GM19455 (cell line): ENCODE data around the gene TMEM192.
"Not testable (repeated sequence)": the region's sequence is repeated elsewhere in the genome, so short reads cannot be mapped to it uniquely, and the experiment has no call there.

Source experiments
- ATAC-seq: cut with Tn5 transposase; IDR thresholded peaks from one replicate; pipeline ENCODE4 v1.9.1; 2021; ENCODE audit not compliant: unreplicated experiment

TMEM192 gene

DNA sequence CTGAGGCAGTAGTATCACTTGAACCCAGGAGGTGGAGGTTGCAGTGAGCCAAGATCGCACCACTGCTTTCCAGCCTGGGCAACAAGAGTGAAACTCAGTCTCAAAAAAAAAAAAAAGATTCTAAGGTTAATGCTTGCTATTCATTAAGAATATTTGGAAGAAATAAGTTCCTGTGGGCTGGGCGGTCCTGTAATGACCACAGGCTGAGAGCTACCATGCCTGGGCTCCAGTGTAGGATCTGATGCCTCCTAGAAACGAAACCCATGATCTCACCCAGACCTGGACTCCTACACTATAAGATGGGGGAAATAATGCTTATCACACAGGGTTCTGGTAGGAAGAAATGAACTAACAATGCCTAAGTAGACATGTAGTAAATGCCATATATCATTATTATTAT is 17.8 kb downstream of the TMEM192 start:
- ATAC-seq, result no peak

DNA sequence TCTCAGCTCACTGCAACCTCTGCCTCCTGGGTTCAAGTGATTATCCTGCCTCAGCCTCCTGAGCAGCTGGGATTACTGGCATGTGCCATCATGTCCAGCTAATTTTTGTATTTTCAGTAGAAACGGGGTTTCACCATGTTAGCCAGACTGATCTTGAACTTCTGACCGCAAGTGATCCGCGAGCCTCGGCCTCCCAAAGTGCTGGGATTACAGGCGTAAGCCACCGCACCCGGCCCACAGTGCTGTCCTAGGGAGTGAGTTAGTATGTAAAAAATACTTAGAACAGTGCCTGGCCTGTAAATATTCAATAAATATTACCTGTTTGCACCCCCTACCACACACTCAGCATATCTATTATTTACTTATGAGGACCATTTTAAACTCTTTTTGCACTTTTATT is 20.5 kb downstream of the TMEM192 start:
- not testable (repeated sequence) for ATAC-seq

DNA sequence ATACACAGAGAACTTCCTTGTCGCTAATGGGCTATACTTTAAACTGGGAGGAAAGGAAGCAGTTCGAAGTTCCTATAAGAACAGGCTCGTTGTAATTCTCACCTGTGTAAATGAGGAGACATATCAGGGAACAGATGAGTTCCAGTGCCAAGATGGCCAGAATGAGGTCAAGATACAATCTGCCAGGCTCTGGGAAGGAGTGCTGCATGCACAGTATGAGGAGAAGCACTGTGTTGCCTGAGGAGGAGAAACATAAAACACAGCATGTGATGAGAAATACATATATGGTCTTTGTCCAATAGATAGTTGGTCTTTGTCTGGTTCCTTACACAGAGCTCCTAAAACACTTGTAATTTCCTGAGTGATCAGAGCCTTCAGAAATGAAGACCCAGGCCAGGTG is 24.3 kb downstream of the TMEM192 start:
- ATAC-seq, result no peak

DNA sequence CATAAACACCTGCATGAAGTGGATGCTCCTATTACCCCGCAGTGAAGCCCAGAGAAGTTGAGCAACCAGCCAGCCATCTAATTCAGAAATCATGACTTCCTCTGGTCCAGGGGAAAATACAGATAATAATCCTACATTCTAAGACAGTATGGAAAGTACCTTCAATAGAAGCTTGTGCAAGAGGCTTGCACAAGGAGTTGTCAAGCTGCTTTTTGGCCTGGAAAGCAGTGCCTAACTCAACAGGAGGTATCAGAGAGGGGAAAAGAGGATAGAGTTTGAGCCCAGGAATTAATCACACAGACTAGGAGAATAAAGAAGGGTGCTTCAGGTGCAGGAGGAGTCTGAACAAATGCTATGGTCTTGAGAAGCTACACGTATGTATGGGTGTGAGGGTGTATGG is 26.7 kb downstream of the TMEM192 start:
- no peak for ATAC-seq

DNA sequence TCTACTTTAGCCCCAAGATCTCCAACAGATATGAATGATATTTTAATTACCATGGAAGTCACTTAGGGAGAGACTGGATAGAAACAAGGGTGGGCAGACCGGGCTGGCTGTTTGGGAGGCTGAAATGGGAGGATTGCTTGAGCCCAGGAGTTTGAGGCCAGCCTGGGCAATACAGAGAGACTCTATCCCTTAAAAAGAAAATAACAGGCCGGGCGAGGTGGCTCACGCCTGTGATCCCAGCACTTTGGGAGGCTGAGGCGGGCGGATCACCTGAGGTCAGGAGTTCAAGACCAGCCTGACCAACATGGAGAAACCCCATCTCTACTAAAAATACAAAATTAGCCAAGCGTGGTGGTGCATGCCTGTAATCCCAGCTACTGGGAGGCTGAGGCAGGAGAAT is 27.9 kb downstream of the TMEM192 start:
- not testable (repeated sequence) for ATAC-seq

DNA sequence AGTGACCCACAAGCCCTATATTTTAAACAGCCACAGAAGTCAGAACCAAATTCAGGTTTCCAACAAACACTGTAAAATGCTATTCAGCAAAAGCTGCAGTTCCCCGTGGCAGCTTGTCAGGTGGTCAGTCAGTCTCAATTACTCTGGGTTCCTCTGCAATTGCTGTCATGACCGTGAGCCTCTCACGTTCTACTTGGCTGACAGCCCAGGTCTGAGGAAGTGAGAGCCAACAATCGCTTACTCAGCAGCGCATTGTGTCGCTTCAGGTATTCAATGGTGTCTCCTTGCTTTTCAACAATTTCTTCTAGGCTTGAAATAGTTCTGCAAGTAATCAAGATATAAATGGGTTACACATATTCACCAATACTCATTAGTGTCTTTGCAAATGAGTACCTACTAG is 33.2 kb downstream of the TMEM192 start:
- no peak for ATAC-seq

DNA sequence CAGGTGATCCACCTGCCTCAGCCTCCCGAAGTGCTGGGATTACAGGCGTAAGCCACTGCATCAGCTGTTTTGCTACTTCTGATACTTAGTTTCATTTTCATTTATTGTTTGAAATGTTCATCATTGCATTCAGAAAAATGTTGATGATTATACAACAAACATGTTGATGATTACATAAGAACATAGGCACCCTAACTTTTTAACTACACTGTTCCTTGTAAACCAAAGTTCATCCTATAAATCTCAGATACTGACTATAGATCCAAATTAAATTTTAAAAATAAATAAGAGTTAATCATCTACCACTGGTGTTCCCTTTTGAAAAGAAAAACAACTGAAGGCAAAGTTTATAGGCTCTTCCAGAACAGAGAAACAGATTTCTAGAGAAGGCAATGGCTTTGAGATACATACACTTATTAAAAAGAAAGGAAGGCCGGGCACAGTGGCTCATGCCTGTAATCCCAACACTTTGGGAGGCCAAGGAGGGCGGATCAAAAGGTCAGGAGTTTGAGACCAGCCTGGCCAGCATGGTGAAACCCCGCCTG is 35.6 kb downstream of the TMEM192 start:
- no peak for ATAC-seq

DNA sequence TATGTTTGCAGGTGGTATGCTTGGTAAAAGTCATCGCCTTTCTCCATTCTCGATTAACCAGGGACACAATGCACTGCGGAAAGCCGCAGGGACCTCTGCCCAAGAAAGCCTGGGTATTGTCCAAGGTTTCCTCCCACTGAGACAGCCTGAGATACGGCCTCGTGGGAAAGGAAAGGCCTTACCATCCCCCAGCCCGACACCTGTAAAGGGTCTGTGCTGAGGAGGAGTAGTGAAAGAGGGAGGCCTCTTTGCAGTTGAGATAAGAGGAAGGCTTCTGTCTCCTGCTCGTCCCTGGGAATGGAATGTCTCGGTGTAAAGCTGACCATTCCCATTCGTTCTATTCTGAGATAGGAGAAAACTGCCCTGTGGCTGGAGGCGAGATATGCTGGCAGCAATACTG is 39.3 kb downstream of the TMEM192 start:
- not testable (repeated sequence) for ATAC-seq

DNA sequence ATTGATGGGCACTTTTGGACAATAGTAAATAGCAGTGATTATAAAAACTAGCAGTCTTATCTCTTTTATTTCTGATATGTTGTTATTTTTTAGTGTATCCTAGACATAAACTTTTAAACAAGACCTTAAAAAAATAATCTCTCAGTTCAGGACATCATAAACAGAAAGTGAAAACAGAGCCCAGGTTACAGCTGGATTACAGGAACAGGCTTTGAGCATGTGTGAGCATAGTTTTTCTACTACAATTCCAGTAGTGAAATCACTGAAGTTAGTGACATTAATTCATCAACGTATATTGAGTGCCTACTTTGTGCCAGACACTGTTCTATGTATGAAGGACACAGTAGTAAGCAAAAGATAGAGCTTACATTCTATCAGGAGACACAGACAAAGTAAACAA is 42.1 kb downstream of the TMEM192 start:
- no peak for ATAC-seq

DNA sequence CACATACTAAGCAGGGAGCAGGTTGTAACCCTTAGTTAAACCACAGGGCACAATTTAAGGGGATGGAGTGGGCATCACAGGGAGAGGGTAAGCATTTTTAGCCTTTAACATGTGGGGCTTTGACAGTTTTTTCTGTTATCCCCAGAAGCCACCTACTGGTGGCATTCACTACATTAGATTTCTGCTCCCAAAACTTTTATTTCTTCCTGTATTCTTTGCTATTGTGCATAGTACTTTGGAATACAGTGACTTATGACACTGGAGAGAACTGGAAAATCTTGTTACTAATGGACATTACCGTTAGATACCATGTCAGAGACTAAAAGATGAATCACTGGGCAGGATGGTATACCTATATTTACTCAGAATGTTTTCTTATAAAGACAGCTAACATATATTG is 51.7 kb downstream of the TMEM192 start:
- no peak for ATAC-seq

DNA sequence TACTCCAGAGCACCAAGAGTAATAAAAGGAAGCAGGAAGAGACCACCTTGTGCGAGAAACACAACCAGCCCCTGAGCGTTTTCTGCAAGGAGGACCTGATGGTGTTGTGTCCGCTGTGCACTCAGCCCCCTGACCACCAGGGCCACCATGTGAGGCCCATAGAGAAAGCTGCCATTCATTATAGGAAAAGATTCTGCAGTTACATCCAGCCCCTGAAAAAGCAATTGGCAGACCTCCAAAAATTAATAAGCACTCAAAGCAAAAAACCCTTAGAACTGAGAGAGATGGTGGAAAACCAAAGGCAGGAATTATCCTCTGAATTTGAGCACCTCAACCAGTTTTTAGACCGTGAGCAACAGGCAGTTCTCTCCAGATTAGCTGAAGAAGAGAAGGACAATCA is 53.3 kb downstream of the TMEM192 start:
- ATAC-seq, result no peak

DNA sequence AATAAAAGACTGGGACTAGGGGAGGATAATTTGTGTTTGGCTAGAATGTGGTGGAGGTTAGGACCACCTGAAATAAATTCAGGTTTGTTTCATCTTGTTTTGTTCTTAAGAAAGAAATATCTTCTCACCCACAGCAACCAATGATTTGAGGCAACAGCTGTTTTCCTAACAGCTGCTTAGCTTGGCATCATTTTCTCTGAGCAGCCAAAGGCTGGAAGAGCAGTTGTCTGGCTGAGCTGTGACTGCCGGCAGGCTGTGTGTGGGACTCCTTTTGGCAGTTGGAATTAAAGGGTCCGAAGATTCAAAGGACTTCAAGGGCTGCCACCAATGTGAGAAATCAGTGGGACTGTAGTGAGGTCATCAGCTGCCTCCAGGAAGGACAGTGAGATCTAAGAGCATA is 54.0 kb downstream of the TMEM192 start:
- no peak for ATAC-seq

DNA sequence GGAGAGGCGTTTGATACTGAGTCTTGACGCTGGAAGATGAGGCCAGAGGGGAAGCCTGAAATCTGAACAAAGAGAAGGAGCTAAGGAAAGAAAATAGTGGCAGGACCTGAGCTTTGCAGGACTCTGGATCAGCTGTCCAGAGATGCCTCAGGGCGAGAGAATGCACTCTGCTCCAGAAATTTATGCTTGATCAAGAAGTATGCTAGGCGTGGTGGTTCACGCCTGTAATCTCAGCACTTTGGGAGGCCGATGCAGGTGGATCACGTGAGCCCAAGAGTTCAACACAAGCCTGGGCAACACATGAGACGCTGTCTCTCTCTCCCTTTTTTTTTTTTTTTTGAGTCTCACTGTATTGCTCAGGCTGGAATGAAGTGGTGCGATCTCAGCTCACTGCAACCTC is 57.1 kb downstream of the TMEM192 start:
- ATAC-seq, result no peak

DNA sequence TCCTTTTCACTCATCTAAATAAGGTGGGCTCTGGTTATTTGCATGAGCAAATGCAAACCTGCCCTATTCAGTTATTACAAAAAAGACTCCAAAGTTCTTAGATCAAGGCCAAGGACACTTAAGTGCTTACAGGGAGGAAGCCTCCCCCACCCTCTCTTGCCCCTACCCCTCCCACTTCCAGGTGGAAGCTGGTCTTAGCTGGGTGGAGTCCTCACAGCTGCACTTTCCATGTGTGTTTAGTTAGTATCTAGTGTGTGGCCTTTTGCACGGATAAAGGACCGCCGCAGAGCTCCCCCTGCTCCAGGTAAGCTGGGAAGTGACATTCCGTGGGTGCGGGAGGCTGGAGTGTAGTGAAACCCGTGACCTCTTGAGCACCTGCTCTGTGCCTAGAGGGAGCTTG is 59.0 kb downstream of the TMEM192 start, which contains the start of gene TRIM75:
Gene TRIM75, plus strand, starts transcription at position 222 of the 400 bp plus-strand sequence. CDS start 5,282 bp downstream, outside the sequence.
- no peak for ATAC-seq

DNA sequence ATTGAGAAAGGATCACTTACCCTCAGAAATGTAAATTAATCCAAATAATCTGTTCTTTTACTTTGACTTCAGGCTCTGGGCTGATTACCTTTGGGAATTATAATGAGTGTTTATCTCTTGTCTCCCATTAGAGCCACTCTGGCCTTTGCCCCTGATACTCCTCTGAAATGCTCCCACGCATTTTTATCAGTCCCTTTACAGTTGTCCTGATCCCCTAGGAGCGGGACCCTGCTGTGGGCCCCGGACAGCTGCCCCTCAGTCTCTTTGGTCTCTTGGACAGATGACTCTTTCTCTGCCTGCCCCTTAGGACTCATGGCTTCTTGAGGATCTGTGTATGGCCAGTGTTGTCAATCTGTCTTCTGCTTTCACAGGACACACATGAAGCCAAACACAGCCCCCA is 60.0 kb downstream of the TMEM192 start:
- no peak for ATAC-seq

DNA sequence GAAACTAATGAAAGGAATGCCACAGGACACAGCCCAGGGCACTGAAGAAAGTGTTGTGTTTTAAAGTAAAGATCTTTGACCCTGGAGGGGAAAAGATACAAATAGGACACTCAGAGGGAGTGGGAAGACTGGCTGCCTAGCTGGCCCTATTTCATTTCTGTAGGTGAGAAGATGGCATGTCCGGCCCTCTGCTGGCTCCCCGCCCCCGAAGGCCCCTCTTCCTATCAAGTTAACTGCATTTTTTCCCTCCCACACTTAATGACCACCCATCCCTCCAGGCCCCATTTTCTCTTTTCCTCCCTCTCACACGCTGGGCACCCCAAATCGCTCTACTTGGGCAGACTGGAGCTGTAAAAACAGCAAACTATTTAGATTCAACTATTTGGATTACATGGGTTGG is 64.5 kb downstream of the TMEM192 start:
- ATAC-seq, result no peak

DNA sequence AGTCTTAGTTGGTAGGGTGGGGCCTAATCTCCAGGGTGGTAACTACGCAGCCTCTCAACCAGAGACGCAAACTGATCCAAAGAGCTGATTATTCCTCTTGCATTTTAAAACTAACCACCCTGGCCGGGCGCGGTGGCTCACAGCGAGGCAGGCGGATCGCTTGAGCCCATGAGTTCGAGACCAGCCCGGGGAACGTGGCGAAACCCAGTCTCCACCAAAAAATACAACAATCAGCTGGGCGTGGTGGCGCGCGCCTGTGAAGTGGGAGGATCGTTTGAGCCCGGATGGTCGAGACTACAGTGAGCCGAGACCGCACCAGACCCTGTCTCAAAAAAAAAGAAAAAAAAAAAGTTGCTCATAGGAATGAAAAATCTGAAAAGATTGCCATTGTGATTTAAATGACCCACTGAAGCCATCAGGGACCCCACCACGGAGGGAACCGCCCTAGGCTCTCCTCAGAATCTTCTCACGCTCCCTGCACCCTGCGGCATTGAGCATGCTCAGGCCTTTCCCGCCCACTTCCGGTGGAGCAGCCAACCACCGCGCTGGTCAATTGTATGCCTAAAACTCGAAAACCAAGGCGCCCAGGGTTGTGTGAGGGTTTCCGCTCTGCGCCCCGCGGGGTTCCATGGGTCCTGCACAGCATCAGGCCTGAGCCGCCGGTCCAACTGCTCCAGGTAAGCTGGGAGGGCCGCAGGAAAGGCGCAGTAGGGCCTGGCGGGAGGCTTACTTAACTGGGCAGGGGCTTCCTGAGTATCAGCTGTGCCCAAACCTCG is 81.0 kb downstream of the TMEM192 start, which contains the start of gene TRIM60:
Gene TRIM60, plus strand, starts transcription at position 564 of the 776 bp plus-strand sequence. CDS start 8,074 bp downstream, outside the sequence.
- ATAC-seq, result no peak

DNA sequence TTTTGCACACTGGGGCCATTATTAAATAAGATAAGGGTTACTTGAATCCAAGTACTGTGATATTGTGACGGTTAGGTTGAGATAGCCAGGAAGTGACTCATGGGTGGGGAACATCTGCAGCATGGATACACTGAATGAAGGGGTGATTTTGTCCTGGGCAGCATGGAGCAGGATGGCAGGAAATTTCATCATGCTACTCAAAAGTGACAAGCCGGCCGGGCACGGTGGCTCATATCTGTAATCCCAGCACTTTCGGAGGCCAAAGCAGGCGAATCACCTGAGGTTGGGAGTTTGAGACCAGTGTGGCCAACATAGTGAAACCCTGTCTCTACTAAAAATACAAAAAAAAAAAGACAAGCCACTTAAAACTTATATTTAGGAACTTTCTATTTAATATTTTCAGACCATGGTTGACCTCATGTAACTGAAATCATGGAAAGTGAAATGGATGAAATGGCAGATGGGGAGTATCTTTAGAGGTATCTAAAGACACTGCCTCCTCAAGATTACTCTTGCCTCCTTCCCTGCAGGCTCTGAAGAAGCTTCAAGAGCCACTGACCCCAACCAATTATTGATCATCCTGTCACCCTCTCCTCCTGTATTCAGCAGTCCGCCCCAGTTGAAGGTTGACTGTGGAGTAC is 84.8 kb downstream of the TMEM192 start:
- ATAC-seq, result no peak

DNA sequence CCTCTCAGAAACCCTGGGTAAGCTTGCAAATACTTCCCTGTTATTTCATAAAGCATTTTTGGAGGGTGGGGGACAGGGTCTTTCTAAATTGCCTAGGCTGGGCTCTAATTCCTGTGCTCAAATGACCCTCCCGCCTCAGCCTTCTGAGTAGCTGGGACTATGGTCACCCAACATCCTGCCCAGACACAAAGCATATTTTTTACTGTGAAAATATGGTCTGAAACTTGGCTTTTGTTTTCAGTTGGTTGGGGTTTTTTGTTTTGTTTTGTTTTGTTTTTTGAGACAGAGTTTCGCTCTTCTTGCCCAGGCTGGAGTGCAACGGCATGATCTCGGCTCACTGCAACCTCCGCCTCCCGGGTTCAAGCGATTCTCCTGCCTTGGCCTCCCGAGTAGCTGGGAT is 86.9 kb downstream of the TMEM192 start:
- not testable (repeated sequence) for ATAC-seq
